Right lobe of liver (tissue), 4 donors: ENCODE measurements around the gene AMZ2.
"Not testable (repeated sequence)": the region's sequence is repeated elsewhere in the genome, so short reads cannot be mapped to it uniquely, and the experiment has no call there.

Experiments
- CTCF ChIP-seq, 4 donors: fragments of 200-600 bp in 3 of 4; fragments of 450-650 bp in 1 of 4; IDR thresholded peaks; one replicate each; pipeline versions ENCODE4 v1.5.1 to v1.8.0; 2016 to 2022; ENCODE audit warnings: antibody characterized with exemption in 4 of 4, mild to moderate bottlenecking in 2 of 4
- POLR2A ChIP-seq: fragments of 450-650 bp; IDR thresholded peaks from one replicate; pipeline ENCODE4 v1.6.1; 2017; ENCODE audit warnings: antibody characterized with exemption, mild to moderate bottlenecking
- donor health status: DM: no; HTN: no; CAD: no.
- donor health status: DM: no; HTN: no; CAD: no.
- donor health status: DM: no; HTN: yes; CAD: no.

GRCh38 chr17:68201418-68201771 lies 46.4 kb upstream of the AMZ2 start:
- not testable (repeated sequence) for TF ChIP-seq CTCF (IDR thresholded peaks at IDR 0.05); POLR2A
